ENCODE results near the gene TFEB.

Gene TFEB

GRCh38 chr6:41693281-41694240 is 41.8 kb downstream of the TFEB start:
- FAIRE-seq = peak; percentile 4
- no peak for DNase-seq (ENCODE audit: insufficient read length, low spot score)

GRCh38 chr6:41692730-41693129 is 42.7 kb downstream of the TFEB start:
- DNase-seq (ENCODE audit: insufficient read length, low spot score) (no peak), FAIRE-seq (no peak)

GRCh38 chr6:41692080-41692675 is 43.2 kb downstream of the TFEB start:
- no peak for FAIRE-seq
- DNase-seq (ENCODE audit: insufficient read length, low spot score) = no peak

GRCh38 chr6:41691426-41692079 is 43.9 kb downstream of the TFEB start:
- FAIRE-seq = no peak

GRCh38 chr6:41690541-41691330 is 44.7 kb downstream of the TFEB start:
- no peak for FAIRE-seq
- DNase-seq (ENCODE audit: insufficient read length, low spot score) = no peak

More at GRCh38 chr6:41691426-41692079, 43.9 kb downstream of the TFEB start:
- DNase-seq (ENCODE audit: insufficient read length, low spot score) = no peak

GRCh38 chr6:41689171-41690008 is 46.0 kb downstream of the TFEB start:
- FAIRE-seq = peak; percentile 46

GRCh38 chr6:41688256-41688965 is 47.0 kb downstream of the TFEB start:
- FAIRE-seq (peak; percentile 57), DNase-seq (ENCODE audit: insufficient read length, low spot score) (no peak)

More at GRCh38 chr6:41689171-41690008, 46.0 kb downstream of the TFEB start:
- peak; percentile 30 for DNase-seq (ENCODE audit: insufficient read length, low spot score)

- DNase-seq (ENCODE audit: insufficient read length, low spot score) (no peak), FAIRE-seq (no peak)
Observed at GRCh38 chr6:41687501-41688175, 47.8 kb downstream of the TFEB start.

- DNase-seq (ENCODE audit: insufficient read length, low spot score) (no peak), FAIRE-seq (no peak)
Observed at GRCh38 chr6:41685641-41686380, 49.6 kb downstream of the TFEB start.

GRCh38 chr6:41684311-41685180 is 50.9 kb downstream of the TFEB start:
- no peak for FAIRE-seq
- no peak for DNase-seq (ENCODE audit: insufficient read length, low spot score)

GRCh38 chr6:41683523-41684310 is 51.7 kb downstream of the TFEB start:
- DNase-seq (ENCODE audit: insufficient read length, low spot score) (peak; percentile 86), FAIRE-seq (peak; percentile 98)

GRCh38 chr6:41683273-41683522 is 52.2 kb downstream of the TFEB start:
- no peak for FAIRE-seq
- DNase-seq (ENCODE audit: insufficient read length, low spot score) = no peak

- DNase-seq (ENCODE audit: insufficient read length, low spot score) (no peak), FAIRE-seq (peak; percentile 4)
Observed at GRCh38 chr6:41682497-41683272, 52.7 kb downstream of the TFEB start.

GRCh38 chr6:41682056-41682477 is 53.3 kb downstream of the TFEB start:
- FAIRE-seq = peak; percentile 80

GRCh38 chr6:41680182-41680965 is 55.0 kb downstream of the TFEB start:
- DNase-seq (ENCODE audit: insufficient read length, low spot score) (no peak), FAIRE-seq (no peak)

More at GRCh38 chr6:41682056-41682477, 53.3 kb downstream of the TFEB start:
- DNase-seq (ENCODE audit: insufficient read length, low spot score) = peak; percentile 97
